Measurements from ENCODE around the gene PTTG2. TPM values are rescaled to one million over a fixed set of nuclear protein-coding genes. Genes with fewer than 3 reads are reported as not detected.

Gene PTTG2
- total RNA-seq, 4 donors from 2014 or later: not detected

- no peak for TF ChIP-seq CTCF (IDR thresholded peaks at IDR 0.05)
- no peak for TF ChIP-seq POLR2A (IDR thresholded peaks at IDR 0.05)
- DNase-seq (ENCODE audit: low spot score in 2 of 2): no peak
- intact Hi-C loops (cut with DNase I; ENCODE audit: low total_unique reads): no loop called here
- H3K4me3 ChIP-seq (ENCODE audit: low read depth, poor library complexity, severe bottlenecking): no peak overlapping the region
- 77 to 82% methylated on average over 4 of the region's 4 CpGs for WGBS, 2 donors
Measured at GRCh38 chr4:37935026-37935425, 25.2 kb upstream of the PTTG2 start.

GRCh38 chr4:37936889-37937498, 23.2 kb upstream of the PTTG2 start:
- TF ChIP-seq POLR2A (IDR thresholded peaks at IDR 0.05): no peak
- no peak for TF ChIP-seq CTCF (IDR thresholded peaks at IDR 0.05)
- H3K4me3 ChIP-seq (ENCODE audit: low read depth, poor library complexity, severe bottlenecking): no peak overlapping the region
- DNase-seq (ENCODE audit: low spot score in 2 of 2): no peak
- intact Hi-C loops (cut with DNase I; ENCODE audit: low total_unique reads): no loop called here
- 54 to 57% methylated on average over 7 of the region's 7 CpGs for WGBS, 2 donors

- H3K4me3 ChIP-seq (ENCODE audit: low read depth, poor library complexity, severe bottlenecking): no peak overlapping the region
- 91 to 97% methylated on average over 3 of the region's 3 CpGs for WGBS, 2 donors
- no peak for DNase-seq (ENCODE audit: low spot score in 2 of 2)
- no peak for TF ChIP-seq POLR2A (IDR thresholded peaks at IDR 0.05)
- TF ChIP-seq CTCF (IDR thresholded peaks at IDR 0.05): no peak
- intact Hi-C loops (cut with DNase I; ENCODE audit: low total_unique reads): no loop called here
Measured at GRCh38 chr4:37938208-37938607, 22.0 kb upstream of the PTTG2 start.

DNA sequence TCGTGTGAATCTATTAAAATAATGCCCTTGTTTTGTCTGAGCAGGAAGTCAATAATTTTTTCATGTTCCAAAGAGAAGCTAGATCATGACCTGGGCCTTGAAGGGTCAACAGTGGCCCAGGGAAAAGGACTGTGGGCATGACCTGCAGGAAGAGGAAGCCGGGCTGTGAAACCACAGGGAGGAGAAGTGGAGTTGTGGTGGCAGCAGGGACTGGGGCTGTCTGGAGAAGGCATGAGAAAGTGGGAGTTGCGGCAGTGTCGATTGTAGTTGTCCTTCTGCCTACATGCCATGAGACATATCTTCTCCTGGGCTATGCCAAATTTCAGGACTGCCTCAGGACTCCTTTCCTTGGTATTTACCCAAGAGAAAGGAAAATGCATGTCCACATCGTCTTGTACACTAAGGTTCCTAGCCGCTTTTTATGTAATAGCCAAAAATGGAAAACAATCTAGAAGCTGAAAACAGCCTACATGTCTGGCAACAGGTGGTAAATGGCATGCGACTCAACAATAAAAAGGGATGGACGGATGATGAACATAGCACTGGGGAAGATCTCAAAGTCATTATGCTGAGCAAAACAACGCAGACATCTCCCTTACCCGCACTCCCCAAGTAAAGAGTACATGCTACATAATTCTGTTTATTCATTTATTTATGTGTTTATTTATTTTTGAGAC, 13.6 kb upstream of the PTTG2 start:
- TF ChIP-seq CTCF (IDR thresholded peaks at IDR 0.05) (no peak), POLR2A (IDR thresholded peaks at IDR 0.05) (no peak)
- intact Hi-C loops (cut with DNase I; ENCODE audit: low total_unique reads): no loop called here
- H3K4me3 ChIP-seq (ENCODE audit: low read depth, poor library complexity, severe bottlenecking): no peak overlapping the region
- 81 to 83% methylated on average over 10 of the region's 10 CpGs for WGBS, 2 donors
- no peak for DNase-seq (ENCODE audit: low spot score in 2 of 2)

GRCh38 chr4:37948542-37948941, 11.7 kb upstream of the PTTG2 start:
- WGBS, 2 donors: 72 to 74% methylated on average over 4 of the region's 4 CpGs
- intact Hi-C loops (cut with DNase I; ENCODE audit: low total_unique reads): no loop called here

More at GRCh38 chr4:37948542-37948941, 11.7 kb upstream of the PTTG2 start:
- no peak for DNase-seq (ENCODE audit: low spot score in 2 of 2)
- TF ChIP-seq CTCF (IDR thresholded peaks at IDR 0.05): no peak
- TF ChIP-seq POLR2A (IDR thresholded peaks at IDR 0.05): no peak
- H3K4me3 ChIP-seq (ENCODE audit: low read depth, poor library complexity, severe bottlenecking): no peak overlapping the region
